ENCODE data around the gene EPB41.
"Not testable (repeated sequence)": the region's sequence is repeated elsewhere in the genome, so short reads cannot be mapped to it uniquely, and the experiment has no call there.

Gene EPB41

DNA sequence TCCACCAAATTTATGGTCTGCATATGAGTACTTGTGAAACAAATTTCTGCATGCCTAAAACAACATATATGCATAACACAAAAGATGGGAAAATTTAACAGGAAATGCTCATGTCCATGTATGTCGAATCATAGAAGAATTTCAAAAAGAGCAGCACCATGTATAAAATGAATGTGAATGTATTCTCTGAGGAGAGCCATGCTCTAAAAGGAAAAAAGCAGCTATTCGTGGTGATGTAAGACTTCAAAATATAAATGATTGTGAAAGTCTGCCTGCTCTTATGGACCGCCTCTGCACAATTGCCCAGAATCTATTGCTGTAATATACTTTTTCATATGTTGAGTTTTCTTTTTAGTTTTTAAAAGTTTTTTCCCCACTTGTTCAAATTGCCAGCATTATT, 66.8 kb downstream of the EPB41 start:
- no peak for DNase-seq (ENCODE audit: low read depth, low spot score)

DNA sequence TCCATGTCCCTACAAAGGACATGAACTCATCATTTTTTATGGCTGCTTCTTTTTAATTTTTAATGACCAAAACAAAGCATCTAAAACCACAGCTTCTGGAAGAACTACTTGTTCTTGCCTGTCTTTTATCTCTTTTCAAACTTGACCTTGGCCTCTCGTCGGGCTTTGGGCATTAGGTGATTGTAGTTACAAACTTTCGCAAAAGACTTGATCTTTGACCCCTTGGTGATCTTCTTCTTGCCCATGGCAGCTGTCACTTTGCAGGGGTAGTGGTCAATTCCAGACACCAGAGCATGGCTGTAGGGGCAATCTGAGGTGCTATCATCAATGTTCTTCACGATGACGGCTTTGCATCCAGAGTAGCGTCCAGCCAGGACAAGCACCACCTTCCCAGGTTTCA, 67.8 kb downstream of the EPB41 start:
- DNase-seq (ENCODE audit: low read depth, low spot score): no peak

DNA sequence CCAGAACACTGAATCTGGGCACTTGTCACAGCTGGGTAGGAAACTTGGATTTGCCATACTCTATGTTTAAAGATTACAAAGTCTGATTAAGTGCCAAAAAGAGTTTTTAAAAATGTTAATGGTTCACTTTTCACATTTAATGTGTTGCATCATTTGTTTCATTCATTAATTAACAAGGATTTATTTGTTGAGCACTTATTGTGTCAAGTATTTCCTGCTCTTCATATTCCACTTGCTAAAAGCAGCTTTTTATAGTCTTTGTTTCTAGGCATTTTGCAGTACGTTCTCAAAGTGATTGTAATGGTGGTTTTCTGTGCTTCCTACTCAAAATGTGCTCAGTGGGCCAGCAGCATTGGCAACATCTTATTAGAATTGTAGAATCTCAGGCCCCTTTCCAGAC, 68.7 kb downstream of the EPB41 start:
- DNase-seq (ENCODE audit: low read depth, low spot score): no peak

DNA sequence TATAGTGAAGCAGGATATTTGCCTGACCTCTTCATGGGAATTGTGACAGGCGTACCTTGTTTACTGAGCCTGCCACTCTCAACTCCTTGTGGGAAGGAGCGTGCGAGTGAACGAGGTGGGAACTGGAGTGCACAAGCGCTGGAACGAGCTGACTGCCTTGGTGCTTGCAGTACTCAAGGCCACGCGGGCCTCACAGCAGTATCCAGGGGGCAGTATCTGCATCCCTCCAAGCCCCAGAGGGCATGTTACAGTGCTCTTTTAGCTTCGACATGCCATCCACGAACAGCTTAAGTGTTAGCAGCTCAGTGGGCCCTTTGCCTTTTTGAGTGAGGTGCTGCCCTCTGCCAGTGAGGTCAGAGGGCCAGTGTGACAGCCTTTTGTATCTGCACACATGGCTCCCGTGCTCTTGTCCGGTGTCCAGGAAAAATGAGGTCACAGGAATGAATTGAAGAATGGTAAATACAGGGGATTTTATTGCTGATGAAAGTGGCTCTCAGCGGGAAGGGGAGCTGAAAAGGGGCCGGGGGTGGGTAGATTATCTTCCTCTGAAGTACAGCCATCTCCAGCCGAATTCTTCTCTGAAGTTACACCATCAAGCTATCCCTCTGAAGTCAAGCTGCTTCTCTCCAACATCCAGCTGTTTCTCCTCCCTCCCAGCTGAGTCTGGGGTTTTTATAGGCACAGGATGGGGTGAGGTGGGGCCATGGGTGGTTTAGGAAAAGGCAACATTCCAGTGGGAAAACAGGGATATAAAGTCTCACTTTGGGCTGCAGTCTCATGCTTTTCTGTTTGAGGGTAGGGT, 69.3 kb downstream of the EPB41 start:
- no peak for DNase-seq (ENCODE audit: low read depth, low spot score)

DNA sequence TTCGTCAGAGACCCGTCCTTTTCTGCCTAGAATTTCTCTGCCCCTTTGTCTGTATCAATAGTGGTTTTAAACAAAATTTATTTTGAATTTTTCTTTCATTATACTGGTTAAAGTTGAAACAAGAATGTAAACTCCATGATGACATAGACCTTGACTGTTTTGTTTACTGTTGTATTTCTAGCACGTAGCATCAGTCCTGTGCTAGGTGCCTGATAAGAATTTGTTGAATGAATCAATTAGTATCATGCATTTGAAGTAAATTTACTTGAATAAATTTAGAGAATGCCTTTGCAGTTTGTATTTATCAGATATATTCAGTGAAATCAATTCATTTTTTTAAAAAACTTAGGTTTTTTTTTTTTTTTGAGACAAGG, 69.9 kb downstream of the EPB41 start:
- no peak for DNase-seq (ENCODE audit: low read depth, low spot score)

DNA sequence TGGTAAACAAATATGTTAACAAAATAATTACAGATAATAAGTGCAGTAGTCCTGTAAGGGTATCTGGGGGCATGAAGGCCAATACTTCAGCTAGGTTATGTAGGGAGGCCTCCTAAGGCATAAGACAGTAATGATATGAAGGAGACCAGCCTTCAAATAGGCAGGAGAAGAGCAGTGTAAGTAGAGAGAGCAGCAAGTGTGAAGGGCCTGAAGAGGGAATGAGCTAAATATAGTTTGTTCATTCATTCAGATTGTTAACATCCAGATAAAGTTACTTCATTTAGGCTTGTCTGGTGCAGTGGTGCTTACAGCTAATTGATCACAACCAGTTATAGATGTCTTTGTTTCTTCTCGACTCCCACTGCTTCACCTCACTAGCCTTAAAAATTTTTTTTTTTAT, 71.1 kb downstream of the EPB41 start:
- no peak for DNase-seq (ENCODE audit: low read depth, low spot score)

DNA sequence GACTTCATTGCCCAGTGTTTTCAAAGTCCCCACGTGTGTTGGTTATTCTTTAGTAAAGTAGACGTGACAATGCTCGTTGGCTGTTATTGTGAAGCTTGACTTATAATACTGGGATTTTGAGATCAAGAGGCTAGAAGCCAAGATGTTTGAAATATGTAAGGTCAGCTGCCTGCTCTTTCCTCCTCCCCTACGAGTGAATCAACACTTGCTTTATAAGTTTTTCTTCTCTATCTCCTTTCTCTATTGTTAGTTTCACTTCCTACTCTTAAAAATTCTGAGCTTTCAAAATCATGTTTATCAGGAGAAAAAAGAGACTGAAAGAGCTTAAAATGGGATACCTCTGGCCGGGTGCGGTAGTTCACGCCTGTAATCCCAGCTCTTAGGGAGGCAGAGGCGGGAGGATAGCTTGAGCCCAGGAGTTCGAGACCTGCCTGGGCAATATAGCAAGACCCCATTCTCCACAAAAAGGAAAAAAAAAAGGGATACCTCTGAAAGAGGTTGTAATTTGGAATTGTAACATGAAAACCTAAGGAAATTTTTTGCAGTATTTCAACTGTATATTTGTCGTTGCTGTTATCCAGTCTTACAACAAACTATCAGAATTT, 72.0 kb downstream of the EPB41 start:
- DNase-seq (ENCODE audit: low read depth, low spot score): no peak

DNA sequence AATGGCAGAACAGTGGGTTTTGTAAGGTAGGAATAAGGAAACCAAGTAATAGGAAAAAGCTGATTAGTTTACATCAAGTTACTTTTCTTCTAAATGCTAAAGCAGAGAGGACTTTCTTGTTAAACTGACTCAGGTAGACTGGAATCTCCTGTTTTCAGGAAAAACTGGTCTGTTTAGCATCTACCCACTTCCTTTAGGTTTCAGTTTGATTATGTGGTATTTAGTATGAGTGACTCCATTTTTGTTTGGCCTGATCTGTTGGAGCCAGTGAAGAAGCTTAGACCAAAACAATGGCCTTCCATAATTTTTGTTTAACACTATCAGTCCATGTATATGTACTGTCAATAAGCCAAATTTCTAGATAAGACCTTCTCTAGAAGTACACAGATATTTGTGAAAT, 88.4 kb downstream of the EPB41 start:
- no peak for DNase-seq (ENCODE audit: low read depth, low spot score)

DNA sequence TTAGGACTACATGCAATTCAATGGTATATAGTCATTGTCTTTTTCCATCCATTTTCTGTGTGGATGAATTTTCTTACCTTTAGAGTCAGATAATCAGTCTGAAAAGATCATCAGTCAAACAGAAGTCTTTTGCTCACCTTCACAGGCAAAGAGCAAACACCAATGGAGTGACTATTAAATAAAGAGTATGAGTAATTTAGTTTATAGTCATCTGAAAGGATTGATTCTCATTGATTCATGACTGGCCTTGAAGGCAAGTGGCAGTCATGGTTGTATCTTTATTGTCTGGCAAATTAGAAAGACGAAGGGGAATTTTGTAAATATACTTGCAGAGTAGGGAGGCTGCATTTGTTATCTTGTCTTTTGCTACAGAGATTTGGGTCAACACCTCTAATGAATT, 89.9 kb downstream of the EPB41 start:
- DNase-seq (ENCODE audit: low read depth, low spot score): no peak

DNA sequence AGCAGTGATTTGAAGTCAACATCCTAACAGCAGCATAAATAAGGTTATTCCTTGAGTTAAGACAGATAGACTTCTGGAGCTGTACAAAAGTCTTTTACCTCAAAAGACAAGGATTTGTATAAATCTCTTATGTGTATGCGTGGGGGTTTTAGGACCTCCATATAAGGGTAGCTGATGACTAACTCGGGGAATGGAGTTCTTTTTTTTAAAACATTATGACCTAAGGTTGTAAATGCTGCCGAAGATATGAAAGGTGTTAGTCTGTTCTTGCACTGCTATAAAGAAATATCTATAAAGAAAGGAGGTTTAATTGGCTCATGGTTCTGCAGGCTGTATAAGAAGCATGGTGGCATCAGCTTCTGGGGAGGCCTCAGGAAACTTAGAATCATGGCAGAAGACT, 90.4 kb downstream of the EPB41 start:
- DNase-seq (ENCODE audit: low read depth, low spot score): no peak

DNA sequence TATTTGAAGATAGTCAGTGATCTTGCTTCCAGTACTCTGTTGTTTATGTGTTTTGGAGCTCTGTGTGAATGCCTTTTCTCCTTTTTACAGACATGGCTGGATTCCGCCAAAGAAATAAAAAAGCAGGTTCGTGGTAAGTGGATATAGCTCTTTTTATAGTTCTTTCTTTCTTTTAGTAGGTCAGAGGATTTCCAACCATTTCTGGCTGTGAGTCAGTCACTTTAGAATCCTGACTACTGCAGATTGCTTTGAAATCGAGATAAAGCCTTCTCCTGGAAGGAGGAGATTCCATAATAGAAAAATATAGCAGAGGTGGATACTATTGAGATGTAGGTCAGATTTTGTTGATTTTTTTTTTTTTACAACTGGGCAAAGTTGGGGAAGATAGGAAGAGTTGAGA, 97.4 kb downstream of the EPB41 start:
- peak; percentile 32 for DNase-seq (ENCODE audit: low read depth, low spot score)

DNA sequence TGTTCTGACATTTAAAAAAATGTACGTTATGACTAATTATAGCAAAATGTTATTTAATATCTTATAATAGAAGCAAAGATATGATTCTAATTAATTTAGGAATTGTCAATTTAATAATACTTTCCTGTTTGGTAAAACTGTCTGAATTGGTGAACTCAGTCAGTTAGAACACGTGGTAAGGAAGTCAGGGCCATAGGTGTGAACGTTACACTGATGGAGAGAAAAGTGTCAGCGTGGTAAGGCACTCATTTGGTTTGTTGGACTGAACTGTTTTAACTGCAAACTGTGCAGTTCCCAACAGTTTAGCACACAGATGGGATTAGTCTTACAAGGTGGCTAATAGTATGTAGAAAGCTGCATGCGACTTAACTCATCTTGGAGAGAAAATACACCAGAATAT, 102.9 kb downstream of the EPB41 start:
- DNase-seq (ENCODE audit: low read depth, low spot score): no peak

DNA sequence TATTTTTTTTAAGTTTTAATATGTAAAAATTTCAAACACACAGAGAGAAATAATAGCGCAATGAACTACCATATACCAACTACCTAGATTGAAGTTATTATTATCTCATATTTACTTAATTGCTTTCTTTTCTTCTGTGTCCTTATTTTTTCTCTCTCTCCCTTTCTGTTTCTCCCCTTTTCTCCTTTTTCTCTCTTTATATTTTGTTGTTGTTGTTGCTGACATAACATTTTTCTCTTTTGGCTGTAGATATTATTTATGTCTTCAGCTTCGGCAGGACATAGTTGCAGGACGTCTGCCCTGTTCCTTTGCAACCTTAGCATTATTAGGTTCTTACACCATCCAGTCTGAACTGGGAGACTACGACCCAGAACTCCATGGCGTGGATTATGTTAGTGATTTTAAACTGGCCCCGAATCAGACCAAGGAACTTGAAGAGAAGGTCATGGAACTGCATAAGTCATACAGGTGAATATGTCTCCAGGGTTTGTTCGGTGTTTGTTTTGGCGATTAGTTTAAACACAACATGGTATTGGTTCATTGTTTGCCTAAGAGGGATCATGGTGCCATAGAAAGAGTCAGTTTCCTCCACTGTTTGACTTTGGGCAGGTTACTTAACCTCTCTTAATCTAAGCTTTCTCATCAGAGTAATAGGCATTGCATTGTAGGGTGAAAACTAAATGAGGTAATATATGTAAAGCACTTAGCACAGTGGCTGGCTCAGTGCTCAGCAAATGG, 103.8 kb downstream of the EPB41 start:
- DNase-seq (ENCODE audit: low read depth, low spot score): no peak

DNA sequence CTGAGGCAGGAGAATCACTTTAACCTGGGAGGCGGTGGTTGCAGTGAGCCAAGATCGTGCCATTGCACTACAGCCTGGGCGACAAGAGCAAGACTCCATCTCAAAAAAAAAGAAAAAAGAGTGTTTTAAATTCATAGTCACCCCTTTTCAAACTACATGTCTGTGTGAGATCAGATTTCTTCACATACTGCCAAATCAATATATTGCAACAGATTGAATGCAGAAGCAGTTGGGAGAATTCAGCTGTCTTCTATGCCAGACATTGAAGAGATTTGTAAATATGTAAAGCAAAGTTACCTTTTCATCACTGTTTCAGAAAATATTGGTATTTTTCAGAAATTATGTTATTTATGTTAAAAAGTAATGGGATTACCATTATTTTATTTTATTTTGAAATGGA, 108.3 kb downstream of the EPB41 start:
- no peak for DNase-seq (ENCODE audit: low read depth, low spot score)

DNA sequence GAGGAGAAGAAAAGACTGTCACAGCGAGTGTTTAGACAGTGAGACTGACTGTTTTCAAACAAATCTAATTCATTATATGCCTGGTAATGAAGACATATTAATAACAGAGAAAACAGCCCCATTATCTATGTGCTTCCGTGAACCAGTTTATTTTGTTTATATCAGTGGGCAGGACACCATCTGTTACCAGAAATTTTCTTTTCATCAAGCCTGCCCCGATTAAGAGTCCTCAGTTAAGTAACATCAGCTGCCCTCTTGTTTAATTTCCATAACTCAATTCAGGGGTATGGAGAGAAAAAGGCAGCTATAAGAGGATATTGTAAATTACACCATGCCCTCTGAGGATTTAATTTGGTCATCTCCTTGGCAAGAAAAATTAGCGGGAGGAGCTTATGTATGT, 115.3 kb downstream of the EPB41 start:
- no peak for DNase-seq (ENCODE audit: low read depth, low spot score)

DNA sequence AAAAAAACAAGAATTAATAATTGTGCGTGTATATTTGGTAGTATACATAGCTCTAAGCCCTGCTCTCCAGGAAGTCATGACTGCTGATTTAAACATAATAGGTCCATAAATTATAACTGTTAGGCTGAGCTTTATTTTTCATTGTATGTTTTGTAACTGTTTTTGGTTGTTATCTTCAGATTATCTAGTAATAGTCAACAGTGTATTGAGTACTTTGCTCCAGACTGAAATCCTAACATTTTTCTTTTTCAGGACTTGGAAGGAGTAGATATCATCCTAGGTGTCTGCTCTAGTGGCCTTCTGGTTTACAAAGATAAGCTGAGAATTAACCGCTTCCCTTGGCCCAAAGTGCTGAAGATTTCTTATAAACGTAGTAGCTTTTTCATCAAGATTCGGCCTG, 118.5 kb downstream of the EPB41 start:
- no peak for DNase-seq (ENCODE audit: low read depth, low spot score)

DNA sequence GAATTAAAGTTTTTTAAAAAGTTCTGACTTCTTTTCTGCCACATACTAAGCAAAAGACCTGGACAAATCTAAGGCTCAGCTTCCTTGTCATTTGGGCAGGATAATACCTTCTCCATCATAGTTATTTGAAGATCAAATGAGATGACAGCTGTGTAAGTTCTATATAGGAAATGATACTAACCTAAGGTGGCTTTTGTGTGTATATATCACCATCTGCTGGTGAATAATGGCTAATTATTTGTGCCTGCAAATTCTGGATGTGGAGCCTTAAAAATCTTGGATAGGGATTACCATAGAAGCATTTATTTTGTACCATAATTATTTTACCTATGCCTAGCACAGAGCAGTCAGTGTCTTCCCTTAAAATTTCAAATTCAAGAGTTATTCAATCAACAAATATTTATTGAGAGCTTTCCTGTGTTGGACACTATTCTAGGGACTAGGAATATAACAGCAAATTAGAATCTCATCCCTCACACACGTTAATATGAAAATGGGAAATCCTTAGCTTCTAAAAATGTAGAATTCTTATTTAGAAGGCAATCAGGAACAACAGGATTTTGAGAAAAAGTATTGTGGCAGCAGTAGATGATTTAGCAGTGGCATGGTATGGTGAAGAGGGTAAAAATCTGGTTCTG, 119.6 kb downstream of the EPB41 start:
- DNase-seq (ENCODE audit: low read depth, low spot score): peak; percentile 56

DNA sequence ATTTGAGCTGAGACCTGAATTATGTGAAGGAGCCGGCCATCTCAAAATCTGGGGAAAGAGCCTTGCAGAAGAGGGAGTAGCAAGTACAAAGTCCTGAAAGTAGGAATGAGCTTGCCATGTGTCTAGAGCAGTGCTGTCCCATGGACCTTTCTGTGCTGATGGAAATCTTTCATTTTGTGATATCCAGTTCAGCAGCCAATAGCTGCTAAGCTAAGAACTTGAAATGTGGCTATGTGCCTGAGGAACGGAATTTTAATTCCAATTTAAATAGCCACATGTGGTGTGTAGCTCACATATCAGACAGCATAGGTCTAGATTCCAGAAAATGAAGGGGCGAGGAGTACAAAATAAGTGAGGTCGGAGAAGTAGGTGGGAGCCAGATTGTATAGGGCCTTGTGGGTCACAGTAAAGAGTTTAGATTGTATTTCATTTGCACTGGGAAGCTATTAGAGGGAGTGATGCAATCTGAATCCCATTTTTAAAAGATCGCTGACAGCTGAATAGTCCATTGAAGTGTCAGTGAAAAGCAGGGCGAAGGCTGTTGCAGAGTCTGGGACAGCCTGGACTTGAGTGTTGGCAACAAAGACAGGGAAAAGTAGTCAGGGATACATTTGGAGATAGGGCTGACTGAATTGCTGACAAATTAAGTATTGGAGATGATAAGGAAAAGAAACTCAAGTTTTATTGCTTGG, 129.1 kb downstream of the EPB41 start:
- DNase-seq (ENCODE audit: low read depth, low spot score): peak; percentile 10

DNA sequence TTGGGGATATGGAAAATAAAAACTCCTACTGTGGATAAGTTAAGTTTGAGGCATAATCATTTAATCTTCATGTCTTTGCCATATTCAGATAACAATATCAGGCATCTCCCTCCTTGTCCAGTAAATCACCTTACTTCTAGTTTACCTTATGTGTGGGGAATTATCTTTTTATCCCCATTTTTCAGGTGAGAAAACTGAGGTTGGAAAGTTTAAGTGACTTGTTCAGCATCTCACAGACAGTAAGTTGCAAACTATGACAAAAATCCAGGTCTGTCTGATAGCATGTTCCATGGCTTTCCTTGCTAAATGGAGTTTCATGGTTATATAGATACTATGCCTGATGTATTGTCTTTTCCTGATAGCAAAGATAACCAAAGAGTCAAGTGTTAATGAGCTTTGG, 129.6 kb downstream of the EPB41 start:
- DNase-seq (ENCODE audit: low read depth, low spot score): no peak

DNA sequence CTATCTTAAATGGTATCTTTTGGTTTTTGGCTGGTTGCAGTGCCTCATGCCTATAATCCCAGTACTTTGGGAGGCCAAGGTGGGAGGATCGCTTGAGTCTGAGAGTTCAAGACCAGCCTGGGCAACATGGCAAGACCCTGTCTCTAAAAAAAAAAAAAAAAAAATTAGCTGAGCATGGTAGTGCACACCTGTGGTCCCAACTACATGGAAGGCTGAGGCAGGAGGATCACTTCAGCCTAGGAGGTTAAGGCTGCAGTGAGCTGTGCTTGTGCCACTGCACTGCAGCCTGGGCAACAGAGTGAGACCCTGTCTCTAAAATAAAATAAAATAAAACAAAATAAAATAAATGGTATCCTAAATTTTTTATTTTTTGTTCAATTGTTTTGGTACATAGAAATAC, 131.3 kb downstream of the EPB41 start:
- DNase-seq (ENCODE audit: low read depth, low spot score): not testable (repeated sequence)

DNA sequence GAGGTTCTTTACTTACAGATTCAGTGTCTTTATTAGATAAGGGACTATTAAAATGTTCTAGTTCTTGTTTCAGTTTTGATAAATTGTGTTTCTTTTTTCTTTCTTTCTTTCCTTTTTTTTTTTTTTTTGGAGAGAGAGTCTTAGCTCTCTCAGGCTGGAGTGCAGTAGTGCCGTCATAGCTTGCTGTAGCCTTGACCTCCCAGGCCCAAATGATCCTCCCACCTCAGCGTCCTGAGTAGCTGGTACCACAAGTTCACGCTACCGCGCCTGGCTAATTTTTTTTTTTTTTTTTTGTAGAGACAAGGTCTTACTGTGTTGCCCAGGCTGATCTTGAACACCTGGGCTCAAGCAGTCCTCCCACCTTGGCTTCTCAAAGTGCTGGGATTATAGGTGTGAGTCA, 132.8 kb downstream of the EPB41 start:
- DNase-seq (ENCODE audit: low read depth, low spot score): no peak

DNA sequence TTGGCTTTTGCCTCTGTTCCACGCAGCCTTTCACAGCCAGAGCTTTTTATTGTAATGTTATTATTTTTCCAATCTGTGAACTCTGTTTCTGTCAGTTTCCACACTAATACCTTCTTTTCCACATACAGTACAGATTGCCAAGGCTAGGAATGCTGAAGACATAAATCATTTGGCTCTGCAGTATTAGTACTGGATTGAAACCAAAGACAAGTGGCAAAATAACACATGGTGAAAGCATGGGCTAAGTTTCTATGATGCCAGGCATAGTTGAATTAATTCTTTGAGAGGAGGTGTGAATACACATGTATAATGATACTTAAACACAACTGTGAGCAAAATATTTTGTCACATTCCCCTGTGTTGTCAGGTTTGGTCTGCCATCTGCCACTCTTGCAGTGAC, 135.8 kb downstream of the EPB41 start:
- DNase-seq (ENCODE audit: low read depth, low spot score): peak; percentile 53

Data from astrocyte of the hippocampus (primary cell).